K562 (cell line): ENCODE measurements around the gene PRSS27. TPM values are rescaled to one million over a fixed set of nuclear protein-coding genes. Genes with fewer than 3 reads are reported as not detected.

Source experiments
- ATF1 ChIP-seq, 2 experiments: fragments of 450-650 bp in 1 of 2; IDR thresholded peaks; 2 replicates each; pipeline ENCODE4 v1.6.1; 2016; ENCODE audit warnings: missing compliant biosample characterization in 1 of 2, missing genetic modification characterization in 1 of 2
- E4F1 ChIP-seq: fragments of 250-450 bp; sonication (Bioruptor Pico); IDR thresholded peaks from 2 replicates; pipeline ENCODE4 v1.5.0; 2021; ENCODE audit warnings: mild to moderate bottlenecking, borderline replicate concordance
- NR0B1 ChIP-seq: fragments of 450-650 bp; IDR thresholded peaks from one replicate; pipeline ENCODE4 v1.6.1; 2018; ENCODE audit warnings: mild to moderate bottlenecking, moderate library complexity; ENCODE audit not compliant: partially characterized antibody
- TFAP4 ChIP-seq: sonication (generic); formaldehyde crosslinking; IDR thresholded peaks from 2 replicates; pipeline ENCODE4 v1.8.0; 2022; ENCODE audit warnings: missing genetic modification reagents, mild to moderate bottlenecking, moderate library complexity, borderline replicate concordance
- ZNF175 ChIP-seq: fragments of 200-800 bp; sonication (Bioruptor generic); IDR thresholded peaks from 2 replicates; pipeline ENCODE4 v1.6.1; 2016; ENCODE audit warnings: low read depth, mild to moderate bottlenecking, missing genetic modification characterization, missing compliant biosample characterization
- ZNF311 ChIP-seq: fragments of 250-450 bp; sonication (Bioruptor Pico); IDR thresholded peaks from 2 replicates; pipeline ENCODE4 v1.4.0; 2020; ENCODE audit warnings: mild to moderate bottlenecking, moderate library complexity
- ZNF347 ChIP-seq: fragments of 450-650 bp; formaldehyde crosslinking; IDR thresholded peaks from 2 replicates; pipeline ENCODE4 v1.4.0; 2020; ENCODE audit warnings: low read depth, mild to moderate bottlenecking, moderate library complexity
- polyA plus RNA-seq, 8 experiments: library from polyadenylated mRNA; depleted of rRNA in 4 of 8; stranded (reverse) in 5 of 8; unstranded in 3 of 8; fragments of >200 nt; fragmentation: Nextera tagmentation in 2 of 8; fragmentation: Illumina TruSeq in 1 of 8; extraction: Ambion mirVana in 2 of 8; extraction: Trizol in 1 of 8; gene quantifications; 2 replicates each; pipeline versions ENCODE4 v1.2.1 to v1.2.3, GENCODE V29; 2011 to 2014; ENCODE audit warnings: inconsistent platforms in 1 of 8, missing spikeins in 1 of 8
- total RNA-seq, 7 experiments: library from RNA; depleted of rRNA in 6 of 7; stranded (reverse); fragments of >200 nt in 6 of 7; fragmentation: Illumina TruSeq in 2 of 7; extraction: Trizol in 2 of 7; gene quantifications; 2 replicates each; pipeline versions ENCODE4 v1.2.1 to v1.2.3, GENCODE V29; 2011 to 2021; ENCODE audit warnings: low replicate concordance in 1 of 7
- TF ChIP-seq, protein P1 (sequence below): sonication (generic); formaldehyde crosslinking; IDR thresholded peaks from 2 replicates; pipeline ENCODE4 v1.8.0; 2023; ENCODE audit warnings: mild to moderate bottlenecking, missing genetic modification reagents

Gene PRSS27
- total and polyA plus RNA-seq, 9 of the 15 experiments (the other 6 are each of a cell fraction or from before 2014, with no cell fraction given): 0.09 to 0.20 (median 0.17) TPM; not detected in 5

- TF ChIP-seq NR0B1: no peak
- no peak for TF ChIP-seq E4F1 (CRISPR knock-in tag)
- TF ChIP-seq TFAP4: peak; percentile 91
- TF ChIP-seq, protein P1, sequence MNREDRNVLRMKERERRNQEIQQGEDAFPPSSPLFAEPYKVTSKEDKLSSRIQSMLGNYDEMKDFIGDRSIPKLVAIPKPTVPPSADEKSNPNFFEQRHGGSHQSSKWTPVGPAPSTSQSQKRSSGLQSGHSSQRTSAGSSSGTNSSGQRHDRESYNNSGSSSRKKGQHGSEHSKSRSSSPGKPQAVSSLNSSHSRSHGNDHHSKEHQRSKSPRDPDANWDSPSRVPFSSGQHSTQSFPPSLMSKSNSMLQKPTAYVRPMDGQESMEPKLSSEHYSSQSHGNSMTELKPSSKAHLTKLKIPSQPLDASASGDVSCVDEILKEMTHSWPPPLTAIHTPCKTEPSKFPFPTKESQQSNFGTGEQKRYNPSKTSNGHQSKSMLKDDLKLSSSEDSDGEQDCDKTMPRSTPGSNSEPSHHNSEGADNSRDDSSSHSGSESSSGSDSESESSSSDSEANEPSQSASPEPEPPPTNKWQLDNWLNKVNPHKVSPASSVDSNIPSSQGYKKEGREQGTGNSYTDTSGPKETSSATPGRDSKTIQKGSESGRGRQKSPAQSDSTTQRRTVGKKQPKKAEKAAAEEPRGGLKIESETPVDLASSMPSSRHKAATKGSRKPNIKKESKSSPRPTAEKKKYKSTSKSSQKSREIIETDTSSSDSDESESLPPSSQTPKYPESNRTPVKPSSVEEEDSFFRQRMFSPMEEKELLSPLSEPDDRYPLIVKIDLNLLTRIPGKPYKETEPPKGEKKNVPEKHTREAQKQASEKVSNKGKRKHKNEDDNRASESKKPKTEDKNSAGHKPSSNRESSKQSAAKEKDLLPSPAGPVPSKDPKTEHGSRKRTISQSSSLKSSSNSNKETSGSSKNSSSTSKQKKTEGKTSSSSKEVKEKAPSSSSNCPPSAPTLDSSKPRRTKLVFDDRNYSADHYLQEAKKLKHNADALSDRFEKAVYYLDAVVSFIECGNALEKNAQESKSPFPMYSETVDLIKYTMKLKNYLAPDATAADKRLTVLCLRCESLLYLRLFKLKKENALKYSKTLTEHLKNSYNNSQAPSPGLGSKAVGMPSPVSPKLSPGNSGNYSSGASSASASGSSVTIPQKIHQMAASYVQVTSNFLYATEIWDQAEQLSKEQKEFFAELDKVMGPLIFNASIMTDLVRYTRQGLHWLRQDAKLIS (CRISPR knock-in tag): peak; percentile 81
- peak; percentile 65 for TF ChIP-seq ZNF175 (CRISPR knock-in tag)
- TF ChIP-seq ZNF311 (CRISPR knock-in tag): no peak
- peak; percentile 67; the same call in 1 of the 2 replicates for TF ChIP-seq ATF1 (CRISPR knock-in tag; IDR thresholded peaks at IDR 0.05)
- TF ChIP-seq ATF1 (tag; IDR thresholded peaks at IDR 0.05): peak; percentile 96
- TF ChIP-seq ZNF347: no peak
Measured at GRCh38 chr16:2682209-2683021, 37.6 kb downstream of the PRSS27 start, which contains the start of gene KCTD5 (continued).
